GM23338 (cell line): ENCODE data around the gene NCK2. TPM values are rescaled to one million over a fixed set of nuclear protein-coding genes. Genes with fewer than 3 reads are reported as not detected.
A peak's percentile ranks its signal among the peaks of the same experiment; 100 is the strongest.

Experiments used
- ATAC-seq: fragments of 200-7000 bp; cut with Tn5 transposase; 3 replicates; pipeline ENCODE4 v1.9.1; 2020
- DNase-seq: peaks from one replicate; pipeline ENCODE4 v3.0.0-alpha.2; 2015; ENCODE audit warnings: low spot score
- H2AFZ ChIP-seq: fragments of 200-600 bp; sonication (generic); 2 replicates; pipeline ENCODE4 v1.8.0; 2016; ENCODE audit warnings: antibody characterized with exemption, mild to moderate bottlenecking, moderate library complexity
- H3F3A ChIP-seq: fragments of 200-600 bp; sonication (generic); replicated peaks from 2 replicates; pipeline ENCODE4 v1.8.0; 2017; ENCODE audit warnings: antibody characterized with exemption, mixed run types, low read depth
- H3K27ac ChIP-seq: fragments of 200-600 bp; sonication (generic); 2 replicates; pipeline ENCODE4 v1.6.1; 2016; ENCODE audit warnings: low read depth
- H3K27me3 ChIP-seq: fragments of 200-600 bp; sonication (generic); 2 replicates; pipeline ENCODE4 v1.8.0; 2016; ENCODE audit warnings: mild to moderate bottlenecking, mixed run types, moderate library complexity; ENCODE audit not compliant: insufficient read depth
- H3K36me3 ChIP-seq: fragments of 200-600 bp; sonication (generic); 2 replicates; pipeline ENCODE4 v1.8.0; 2016; ENCODE audit warnings: mild to moderate bottlenecking; ENCODE audit not compliant: insufficient read depth
- H3K4me1 ChIP-seq: fragments of 200-600 bp; sonication (generic); 2 replicates; pipeline ENCODE4 v1.8.0; 2016; ENCODE audit warnings: mild to moderate bottlenecking, moderate library complexity; ENCODE audit not compliant: insufficient read depth
- H3K4me2 ChIP-seq: fragments of 200-600 bp; sonication (generic); 2 replicates; pipeline ENCODE4 v1.7.1; 2017; ENCODE audit warnings: mixed run types
- H3K4me3 ChIP-seq: fragments of 200-600 bp; sonication (generic); 2 replicates; pipeline ENCODE4 v1.6.1; 2016; ENCODE audit warnings: mixed run types
- H3K79me2 ChIP-seq: fragments of 200-600 bp; sonication (generic); replicated peaks from 2 replicates; pipeline ENCODE4 v1.8.0; 2017; ENCODE audit warnings: mild to moderate bottlenecking; ENCODE audit not compliant: insufficient read depth
- H3K9me2 ChIP-seq: fragments of 200-600 bp; sonication (generic); 2 replicates; pipeline ENCODE4 v1.8.0; 2017; ENCODE audit not compliant: insufficient read depth
- H4K20me1 ChIP-seq: fragments of 200-600 bp; sonication (generic); replicated peaks from 2 replicates; pipeline ENCODE4 v1.8.0; 2017; ENCODE audit warnings: mild to moderate bottlenecking; ENCODE audit not compliant: insufficient read depth
- H3K27ac Mint-ChIP-seq: 2 replicates; pipeline ENCODE4 v1.8.0; 2020; ENCODE audit warnings: inconsistent platforms, mild to moderate bottlenecking, moderate library complexity, mixed read lengths
- H3K27me3 Mint-ChIP-seq: 3 replicates; pipeline ENCODE4 v1.8.0; 2022; ENCODE audit warnings: low read depth, mild to moderate bottlenecking, moderate library complexity, mixed read lengths, inconsistent platforms; ENCODE audit not compliant: insufficient read depth, poor library complexity
- H3K36me3 Mint-ChIP-seq: 3 replicates; pipeline ENCODE4 v1.8.0; 2021; ENCODE audit warnings: low read depth, mild to moderate bottlenecking, inconsistent platforms, moderate library complexity, mixed read lengths
- H3K4me1 Mint-ChIP-seq: 3 replicates; pipeline ENCODE4 v1.8.0; 2020; ENCODE audit warnings: mild to moderate bottlenecking, inconsistent platforms, mixed read lengths
- H3K4me3 Mint-ChIP-seq: 3 replicates; pipeline ENCODE4 v1.8.0; 2021; ENCODE audit warnings: moderate library complexity, mild to moderate bottlenecking, inconsistent platforms, mixed read lengths
- H3K9me3 Mint-ChIP-seq: 3 replicates; pipeline ENCODE4 v1.8.0; 2020; ENCODE audit warnings: moderate library complexity, mild to moderate bottlenecking, inconsistent platforms, mixed read lengths
- CTCF ChIP-seq, 2 experiments: fragments of 200-600 bp in 1 of 2; sonication (generic) in 1 of 2; conservative IDR thresholded peaks; 2 replicates each; pipeline versions ENCODE4 v1.5.1 to v1.6.1; 2016 to 2017; ENCODE audit warnings: antibody characterized with exemption in 2 of 2, low read depth in 2 of 2, mild to moderate bottlenecking in 2 of 2, moderate library complexity in 1 of 2
- ETS1 ChIP-seq: IDR thresholded peaks from 2 replicates; pipeline ENCODE4 v1.6.1; 2016; ENCODE audit warnings: antibody characterized with exemption
- EZH2 ChIP-seq: fragments of 200-600 bp; sonication (generic); IDR thresholded peaks from one replicate; pipeline ENCODE4 v1.8.0; 2017; ENCODE audit warnings: antibody characterized with exemption, mild to moderate bottlenecking, low read depth; ENCODE audit not compliant: unreplicated experiment
- EZH2phosphoT487 ChIP-seq: fragments of 200-600 bp; sonication (generic); IDR thresholded peaks from one replicate; pipeline ENCODE4 v1.8.1; 2018; ENCODE audit warnings: antibody characterized with exemption; ENCODE audit not compliant: unreplicated experiment
- JUNB ChIP-seq: IDR thresholded peaks from one replicate; pipeline ENCODE4 v1.6.1; 2016; ENCODE audit warnings: antibody characterized with exemption; ENCODE audit not compliant: unreplicated experiment
- REST ChIP-seq: IDR thresholded peaks from one replicate; pipeline ENCODE4 v1.6.1; 2018; ENCODE audit warnings: antibody characterized with exemption; ENCODE audit not compliant: unreplicated experiment
- STAT1 ChIP-seq: IDR thresholded peaks from one replicate; pipeline ENCODE4 v1.6.1; 2016; ENCODE audit warnings: antibody characterized with exemption; ENCODE audit not compliant: unreplicated experiment
- ZNF114 ChIP-seq: fragments of 250-450 bp; sonication (Bioruptor Pico); IDR thresholded peaks from 2 replicates; pipeline ENCODE4 v1.5.0; 2020; ENCODE audit warnings: mild to moderate bottlenecking, moderate library complexity
- ZNF331 ChIP-seq: fragments of 250-450 bp; sonication (Bioruptor Pico); IDR thresholded peaks from 2 replicates; pipeline ENCODE4 v1.5.0; 2020; ENCODE audit warnings: low read depth, mild to moderate bottlenecking, moderate library complexity
- polyA plus RNA-seq: library from polyadenylated mRNA; unstranded; fragments of >200 nt; fragmentation: Nextera tagmentation; extraction: Ambion mirVana; gene quantifications from 2 replicates; pipeline ENCODE4 v1.2.1, GENCODE V29; 2016
- total RNA-seq: library from RNA; depleted of rRNA; stranded (reverse); fragments of >200 nt; shearing (Covaris generic); gene quantifications from 2 replicates; pipeline ENCODE4 v1.2.3, GENCODE V29; 2014

The NCK2 gene
- total and polyA plus RNA-seq, 2 experiments from 2014 or later = 26.9 to 59.9 TPM

GRCh38 chr2:105764059-105764458 lies 19.3 kb downstream of the NCK2 start (continued):
- TF ChIP-seq REST (no peak), ETS1 (no peak), ZNF114 (CRISPR knock-in tag) (no peak), STAT1 (no peak), EZH2 (no peak), CTCF (conservative IDR thresholded peaks at IDR 0.05; ENCODE audit: low read depth in 2 of 2) (no peak), ZNF331 (CRISPR knock-in tag) (no peak), JUNB (no peak)

- H3K9me3 Mint-ChIP-seq = no peaks in the 10 kb centered on the region
- DNase-seq = no peak
- Histone ChIP-seq H2AFZ (no peak overlapping the region), H4K20me1 (peaks cover 33% of the 10 kb centered on the region), H3K9me2 (no peaks in the 10 kb centered on the region), H3K27me3 (no peaks in the 10 kb centered on the region), H3K4me2 (no peak overlapping the region), H3K27ac (0 out of 2 replicates have a peak overlapping the region, but pooled peaks have one; percentile 19), H3K4me3 (no peak overlapping the region), H3K79me2 (peaks cover 96% of the 10 kb centered on the region), H3K4me1 (peaks cover 43% of the 10 kb centered on the region), H3F3A (no peaks in the 10 kb centered on the region), H3K36me3 (no peaks in the 10 kb centered on the region)
- peak overlapping the region; percentile 26; the same call in 1 of the 2 replicates for H3K27ac Mint-ChIP-seq
- no peaks in the 10 kb centered on the region; the same call in 1 of the 3 replicates for H3K36me3 Mint-ChIP-seq
- H3K4me1 Mint-ChIP-seq = peaks cover 69% of the 10 kb centered on the region
- peaks cover 4% of the 10 kb centered on the region for H3K27me3 Mint-ChIP-seq
- no peak overlapping the region for H3K4me3 Mint-ChIP-seq
- ATAC-seq = no peak
- no peak for TF ChIP-seq EZH2phosphoT487
- no peak for TF ChIP-seq CTCF (conservative IDR thresholded peaks at IDR 0.05; ENCODE audit: low read depth in 2 of 2)
These were observed 20.9 kb downstream of the NCK2 start for GRCh38 chr2:105765415-105766299.
